ENCODE results near the gene ARAP1. TPM values are rescaled to one million over a fixed set of nuclear protein-coding genes. Genes with fewer than 3 reads are reported as not detected.

The ARAP1 gene
- total RNA-seq, 1 experiment from 2014 or later, result 66.1 TPM

GRCh38 chr11:72718101-72718501, 34.1 kb downstream of the ARAP1 start:
- no TSS peak for BruUV-seq (replicated peaks)
- Histone ChIP-seq H3K27me3 (replicated peaks; ENCODE audit: insufficient read depth, low read depth, low read length, poor library complexity) (no peaks in the 10 kb centered on the region), H3K4me3 (ENCODE audit: low read depth, low read length, poor library complexity, severe bottlenecking) (no peak overlapping the region), H3K9me3 (ENCODE audit: low read depth, low read length, poor library complexity, severe bottlenecking) (no peaks in the 10 kb centered on the region), H3K27ac (ENCODE audit: low read depth, low read length, poor library complexity, severe bottlenecking) (no peak overlapping the region), H3K36me3 (ENCODE audit: insufficient read depth, low read length, poor library complexity, severe bottlenecking) (no peaks in the 10 kb centered on the region), H3K4me1 (ENCODE audit: insufficient read depth, low read length, poor library complexity, severe bottlenecking) (peaks cover 19% of the 10 kb centered on the region)
- intact Hi-C loops (cut with micrococcal nuclease; ENCODE audit: unreplicated experiment), result no loop called here
- no peak for TF ChIP-seq EZH2 (IDR thresholded peaks at IDR 0.05; ENCODE audit: borderline replicate concordance, low read depth, low read length, poor library complexity, severe bottlenecking)
- TF ChIP-seq, protein P1, sequence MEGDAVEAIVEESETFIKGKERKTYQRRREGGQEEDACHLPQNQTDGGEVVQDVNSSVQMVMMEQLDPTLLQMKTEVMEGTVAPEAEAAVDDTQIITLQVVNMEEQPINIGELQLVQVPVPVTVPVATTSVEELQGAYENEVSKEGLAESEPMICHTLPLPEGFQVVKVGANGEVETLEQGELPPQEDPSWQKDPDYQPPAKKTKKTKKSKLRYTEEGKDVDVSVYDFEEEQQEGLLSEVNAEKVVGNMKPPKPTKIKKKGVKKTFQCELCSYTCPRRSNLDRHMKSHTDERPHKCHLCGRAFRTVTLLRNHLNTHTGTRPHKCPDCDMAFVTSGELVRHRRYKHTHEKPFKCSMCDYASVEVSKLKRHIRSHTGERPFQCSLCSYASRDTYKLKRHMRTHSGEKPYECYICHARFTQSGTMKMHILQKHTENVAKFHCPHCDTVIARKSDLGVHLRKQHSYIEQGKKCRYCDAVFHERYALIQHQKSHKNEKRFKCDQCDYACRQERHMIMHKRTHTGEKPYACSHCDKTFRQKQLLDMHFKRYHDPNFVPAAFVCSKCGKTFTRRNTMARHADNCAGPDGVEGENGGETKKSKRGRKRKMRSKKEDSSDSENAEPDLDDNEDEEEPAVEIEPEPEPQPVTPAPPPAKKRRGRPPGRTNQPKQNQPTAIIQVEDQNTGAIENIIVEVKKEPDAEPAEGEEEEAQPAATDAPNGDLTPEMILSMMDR (conservative IDR thresholded peaks at IDR 0.05; ENCODE audit: low read depth, low read length), result no peak
- POLR2A ChIA-PET (ENCODE audit: low non-redundant PET), result no interaction called here
- CTCF ChIA-PET, result no interaction called here
- no peak for DNase-seq (ENCODE audit: low spot score)

- H3K27me3 ChIP-seq (replicated peaks; ENCODE audit: insufficient read depth, low read depth, low read length, poor library complexity), result no peaks in the 10 kb centered on the region
- no peaks in the 10 kb centered on the region for H3K36me3 ChIP-seq (ENCODE audit: insufficient read depth, low read length, poor library complexity, severe bottlenecking)
- no peak overlapping the region for H3K4me3 ChIP-seq (ENCODE audit: low read depth, low read length, poor library complexity, severe bottlenecking)
- H3K9me3 ChIP-seq (ENCODE audit: low read depth, low read length, poor library complexity, severe bottlenecking), result no peaks in the 10 kb centered on the region
- DNase-seq (ENCODE audit: low spot score), result no peak
- CTCF ChIA-PET, result interaction anchor here (0.7 kb wide), 1 partner anchor 8 kb away, joined by 11 read pairs; no protein-coding TSS in a partner anchor
- POLR2A ChIA-PET (ENCODE audit: low non-redundant PET), result no interaction called here
- intact Hi-C loops (cut with micrococcal nuclease; ENCODE audit: unreplicated experiment), result no loop called here
- no TSS peak for BruUV-seq (replicated peaks)
- TF ChIP-seq, protein P1 (conservative IDR thresholded peaks at IDR 0.05; ENCODE audit: low read depth, low read length), result no peak
- no peak for TF ChIP-seq EZH2 (IDR thresholded peaks at IDR 0.05; ENCODE audit: borderline replicate concordance, low read depth, low read length, poor library complexity, severe bottlenecking)
- H3K4me1 ChIP-seq (ENCODE audit: insufficient read depth, low read length, poor library complexity, severe bottlenecking), result peaks cover 12% of the 10 kb centered on the region
- no peak overlapping the region for H3K27ac ChIP-seq (ENCODE audit: low read depth, low read length, poor library complexity, severe bottlenecking)
These were observed 35.3 kb downstream of the ARAP1 start for GRCh38 chr11:72716788-72717435.

DNA sequence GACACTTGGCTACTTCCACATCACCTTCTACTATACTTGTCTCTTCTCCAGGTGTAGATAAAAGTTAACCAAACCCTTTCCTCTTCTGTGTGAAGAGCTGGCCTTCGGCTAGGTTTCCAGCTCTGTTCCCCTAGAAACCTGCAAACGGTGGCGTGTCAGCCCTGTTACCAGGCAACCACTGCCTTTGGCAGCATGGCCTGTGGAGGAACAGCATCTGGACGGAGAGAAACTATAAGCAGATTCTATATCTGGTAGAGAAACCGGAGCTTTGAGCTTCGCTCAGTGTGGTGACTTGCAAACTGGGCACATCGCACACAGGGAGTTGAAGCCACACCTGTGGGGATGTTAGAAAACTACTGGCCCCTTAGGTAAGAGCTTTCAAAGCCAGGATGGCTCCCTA, 35.9 kb downstream of the ARAP1 start:
- H3K27ac ChIP-seq (ENCODE audit: low read depth, low read length, poor library complexity, severe bottlenecking), result no peak overlapping the region
- DNase-seq (ENCODE audit: low spot score), result no peak
- no peaks in the 10 kb centered on the region for H3K9me3 ChIP-seq (ENCODE audit: low read depth, low read length, poor library complexity, severe bottlenecking)
- ChIA-PET POLR2A (ENCODE audit: low non-redundant PET) (no interaction called here), CTCF (interaction anchor here (0.6 to 0.7 kb wide), 4 partner anchors 9 to 490 kb away, joined by 6 to 11 read pairs (median 10); no protein-coding TSS in a partner anchor)
- TF ChIP-seq EZH2 (IDR thresholded peaks at IDR 0.05; ENCODE audit: borderline replicate concordance, low read depth, low read length, poor library complexity, severe bottlenecking), result no peak
- TF ChIP-seq, protein P1 (conservative IDR thresholded peaks at IDR 0.05; ENCODE audit: low read depth, low read length), result no peak
- BruUV-seq (replicated peaks), result no TSS peak
- intact Hi-C loops (cut with micrococcal nuclease; ENCODE audit: unreplicated experiment), result no loop called here
- H3K4me1 ChIP-seq (ENCODE audit: insufficient read depth, low read length, poor library complexity, severe bottlenecking), result peaks cover 10% of the 10 kb centered on the region
- no peak overlapping the region for H3K4me3 ChIP-seq (ENCODE audit: low read depth, low read length, poor library complexity, severe bottlenecking)
- no peaks in the 10 kb centered on the region for H3K27me3 ChIP-seq (replicated peaks; ENCODE audit: insufficient read depth, low read depth, low read length, poor library complexity)
- H3K36me3 ChIP-seq (ENCODE audit: insufficient read depth, low read length, poor library complexity, severe bottlenecking), result peaks cover 2% of the 10 kb centered on the region

Data from A673 (cell line).